GM12801 (cell line): ENCODE measurements around the gene LMBRD1.

Source experiments
- TF ChIP-seq, protein P1 (sequence below): IDR thresholded peaks from one replicate; pipeline ENCODE4 v1.5.1; 2011; ENCODE audit warnings: control low read depth; ENCODE audit not compliant: insufficient read length; ENCODE audit errors: extremely low read depth

Gene LMBRD1

DNA sequence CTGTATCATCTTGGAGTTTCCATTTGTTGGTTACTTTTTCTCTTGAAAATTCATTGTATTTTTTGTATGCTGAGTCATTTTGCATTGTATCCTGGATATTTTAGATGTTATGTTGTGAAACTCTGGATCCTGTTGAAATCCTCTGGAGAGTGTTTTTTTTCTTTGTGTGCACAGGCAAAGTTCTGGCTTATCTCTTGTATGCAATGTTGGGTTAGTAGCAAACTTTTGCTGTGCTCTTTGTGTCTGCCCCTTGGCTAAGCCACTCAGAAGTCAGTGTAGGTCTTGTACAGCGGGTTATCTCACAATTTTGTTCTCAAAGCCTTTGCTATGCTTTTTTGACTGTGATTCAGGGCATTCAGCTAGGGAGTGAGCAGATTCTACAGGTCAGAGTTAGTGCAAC, 29.1 kb upstream of the LMBRD1 start:
- TF ChIP-seq, protein P1, sequence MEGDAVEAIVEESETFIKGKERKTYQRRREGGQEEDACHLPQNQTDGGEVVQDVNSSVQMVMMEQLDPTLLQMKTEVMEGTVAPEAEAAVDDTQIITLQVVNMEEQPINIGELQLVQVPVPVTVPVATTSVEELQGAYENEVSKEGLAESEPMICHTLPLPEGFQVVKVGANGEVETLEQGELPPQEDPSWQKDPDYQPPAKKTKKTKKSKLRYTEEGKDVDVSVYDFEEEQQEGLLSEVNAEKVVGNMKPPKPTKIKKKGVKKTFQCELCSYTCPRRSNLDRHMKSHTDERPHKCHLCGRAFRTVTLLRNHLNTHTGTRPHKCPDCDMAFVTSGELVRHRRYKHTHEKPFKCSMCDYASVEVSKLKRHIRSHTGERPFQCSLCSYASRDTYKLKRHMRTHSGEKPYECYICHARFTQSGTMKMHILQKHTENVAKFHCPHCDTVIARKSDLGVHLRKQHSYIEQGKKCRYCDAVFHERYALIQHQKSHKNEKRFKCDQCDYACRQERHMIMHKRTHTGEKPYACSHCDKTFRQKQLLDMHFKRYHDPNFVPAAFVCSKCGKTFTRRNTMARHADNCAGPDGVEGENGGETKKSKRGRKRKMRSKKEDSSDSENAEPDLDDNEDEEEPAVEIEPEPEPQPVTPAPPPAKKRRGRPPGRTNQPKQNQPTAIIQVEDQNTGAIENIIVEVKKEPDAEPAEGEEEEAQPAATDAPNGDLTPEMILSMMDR = no peak

DNA sequence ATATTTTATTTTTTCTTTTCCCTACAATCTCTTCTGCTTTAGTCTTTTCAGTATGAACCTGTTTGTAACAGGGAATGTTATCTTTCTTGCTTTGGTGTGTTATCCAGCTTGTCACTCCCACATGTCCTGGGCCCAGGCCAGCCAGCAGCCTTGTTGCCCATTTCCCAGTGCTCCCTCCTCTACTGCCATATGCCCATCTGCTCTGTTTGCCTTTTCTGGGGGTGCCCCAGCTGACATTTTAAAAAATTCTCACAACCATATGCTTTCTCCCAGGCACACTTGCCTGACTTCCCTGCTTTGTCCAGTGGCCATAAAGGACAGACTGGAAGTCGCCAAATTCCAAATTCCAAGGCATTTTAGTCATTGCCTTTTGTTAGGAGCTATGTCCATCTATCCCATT, 23.6 kb upstream of the LMBRD1 start:
- TF ChIP-seq, protein P1 = no peak

DNA sequence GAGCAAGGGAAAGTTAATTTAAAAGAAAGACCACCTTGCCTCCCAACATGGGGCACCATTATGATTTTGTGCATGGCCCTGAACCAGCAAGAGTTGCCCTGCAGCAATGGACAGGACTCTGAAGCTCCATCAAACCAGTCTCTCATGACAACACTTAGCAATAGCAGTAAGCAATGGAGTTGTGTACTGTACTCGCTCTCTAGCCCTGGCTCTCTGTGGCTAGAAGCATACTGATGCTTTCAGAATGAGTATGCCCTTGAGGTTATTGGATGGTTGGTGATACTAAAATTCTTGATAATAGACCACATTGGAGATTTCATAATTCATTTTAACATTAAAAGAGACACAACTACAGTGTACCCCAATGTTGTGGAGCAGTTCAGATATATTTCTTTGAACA, 23.2 kb upstream of the LMBRD1 start:
- TF ChIP-seq, protein P1 = no peak

DNA sequence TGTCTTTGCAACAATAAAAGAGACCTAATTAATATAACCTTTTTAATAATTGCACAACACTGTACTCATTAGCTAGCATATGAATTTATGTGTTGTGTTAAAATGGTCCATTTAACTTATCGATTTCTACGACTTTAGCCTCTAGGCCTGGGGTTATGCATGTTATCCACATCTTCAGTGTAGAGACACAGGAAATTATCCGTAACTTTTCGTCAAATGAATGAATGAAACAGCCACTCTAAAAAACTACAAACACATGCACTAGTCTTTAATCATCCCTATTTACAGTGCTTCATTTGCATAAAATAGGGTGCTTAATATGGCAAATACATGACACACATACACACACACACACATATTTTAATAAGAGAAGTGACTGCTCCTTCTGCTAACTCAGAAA, 22.3 kb upstream of the LMBRD1 start:
- TF ChIP-seq, protein P1 = no peak

DNA sequence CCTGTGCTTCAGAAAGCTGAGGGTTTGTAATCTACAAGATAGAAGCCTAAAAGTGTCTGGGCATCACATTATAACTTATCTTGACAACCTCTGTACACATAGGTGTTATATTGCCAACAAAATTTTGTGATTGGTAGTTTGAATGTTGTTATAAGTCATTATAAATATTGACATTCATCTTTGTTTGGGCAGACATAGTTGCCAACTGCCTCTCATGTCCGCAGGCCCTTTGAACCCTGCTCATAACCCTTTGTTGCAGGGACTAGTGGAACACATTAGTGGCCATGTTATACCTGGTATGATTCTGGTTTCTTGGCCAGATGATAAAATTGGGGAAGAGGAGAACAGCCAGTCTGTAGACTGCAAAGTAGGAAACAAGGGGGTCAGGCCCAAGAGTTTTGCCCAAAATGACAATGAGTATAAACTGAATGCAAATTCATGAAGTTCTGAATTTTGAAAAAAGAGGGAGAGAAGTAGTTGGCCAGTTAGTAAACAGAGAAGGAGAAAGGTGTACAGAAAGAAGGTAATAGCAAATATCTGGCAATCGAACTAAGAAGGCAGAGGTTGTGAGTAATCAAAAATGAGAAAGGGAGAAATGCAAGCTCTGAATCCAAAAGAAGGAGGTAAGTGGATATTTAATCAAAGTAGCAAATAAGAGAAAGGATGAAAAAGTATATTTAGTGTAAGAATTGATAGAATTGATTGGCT, 21.6 kb upstream of the LMBRD1 start:
- TF ChIP-seq, protein P1 = no peak

DNA sequence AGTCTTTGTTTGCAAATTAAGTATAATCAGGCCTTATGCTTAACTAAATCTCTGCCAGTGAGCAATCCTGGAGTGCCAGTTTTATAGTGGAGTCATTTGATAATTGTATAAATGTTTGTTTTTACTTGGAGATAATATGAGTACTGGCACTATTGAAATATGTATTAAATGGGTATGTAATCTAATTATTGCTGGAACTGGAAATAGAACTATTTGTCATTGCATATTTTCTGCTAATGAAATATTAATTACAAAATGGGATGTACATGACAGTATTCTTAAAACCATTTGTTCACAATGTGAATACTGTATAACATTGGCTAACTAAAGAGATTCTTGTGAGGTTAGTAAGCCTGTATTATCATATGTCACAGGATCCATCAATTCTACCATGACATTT, 20.5 kb upstream of the LMBRD1 start:
- TF ChIP-seq, protein P1 = no peak

DNA sequence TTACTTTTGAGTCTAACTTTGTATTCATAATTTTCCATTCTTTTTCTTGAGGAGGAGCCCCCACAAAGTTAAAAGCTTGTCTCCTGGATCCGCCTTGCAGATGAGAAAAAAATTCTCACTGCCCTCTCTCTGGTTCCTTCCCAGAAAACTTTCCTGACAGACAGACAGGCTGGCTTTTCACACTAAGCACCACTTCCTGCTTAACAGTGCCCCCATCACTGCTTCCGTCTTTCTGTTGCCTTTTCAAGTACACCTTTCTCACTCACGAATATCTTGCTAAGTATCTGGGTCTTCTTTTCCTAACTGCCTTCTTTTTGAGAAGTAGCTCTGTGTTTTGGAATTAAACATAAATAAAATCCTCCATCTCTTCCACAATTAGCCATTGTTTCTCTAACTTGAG, 19.8 kb upstream of the LMBRD1 start:
- TF ChIP-seq, protein P1 = no peak

DNA sequence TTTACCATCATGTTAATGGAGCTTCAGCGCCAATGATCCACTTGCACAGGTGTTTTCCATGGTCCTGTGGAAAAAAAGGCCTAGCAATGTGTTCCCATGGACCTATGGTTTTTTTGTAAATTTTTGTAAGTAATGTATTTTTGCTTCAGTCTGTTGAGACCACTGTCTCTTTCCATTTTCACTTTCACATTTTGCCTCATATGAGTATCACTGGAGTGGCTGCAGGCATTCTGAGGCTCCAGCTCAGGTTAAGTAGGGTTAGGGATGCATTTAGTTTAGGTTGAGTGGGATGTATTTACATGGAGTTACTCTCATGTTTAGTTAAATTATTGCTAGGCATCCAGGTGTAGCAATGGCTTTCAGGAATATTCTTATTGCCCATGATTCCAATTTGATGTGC, 19.2 kb upstream of the LMBRD1 start:
- TF ChIP-seq, protein P1 = no peak
